ENCODE measurements around the gene LRRC7. TPM values are rescaled to one million over a fixed set of nuclear protein-coding genes. Genes with fewer than 3 reads are reported as not detected.

Gene LRRC7
- total and polyA plus RNA-seq, 2 donors (not counting 1 experiment from before 2014, with no cell fraction given): 0.03 TPM; not detected in 1

- H3K27me3 ChIP-seq (ENCODE audit: control insufficient read depth, insufficient read depth, low read length): no peaks in the 10 kb centered on the region
- H3K4me3 ChIP-seq (replicated peaks in 1 of 4; ENCODE audit: control extremely low read depth in 1 of 4, insufficient read depth in 1 of 4, low read depth in 3 of 4, low read length in 4 of 4): no peak overlapping the region
- no peaks in the 10 kb centered on the region for H3K36me3 ChIP-seq (ENCODE audit: control insufficient read depth, insufficient read depth, low read length)
- H3K79me2 ChIP-seq (ENCODE audit: control insufficient read depth, insufficient read depth, low read length): no peaks in the 10 kb centered on the region
- peak; percentile 21 to 30 for DNase-seq (ENCODE audit: low read depth in 2 of 2)
- H3K4me1 ChIP-seq (ENCODE audit: control insufficient read depth, extremely low read depth, insufficient read depth, low read length): peaks cover 10% of the 10 kb centered on the region
- no peak overlapping the region for H3K27ac ChIP-seq (ENCODE audit: insufficient read depth, low read length)
- no peak for TF ChIP-seq EZH2 (IDR thresholded peaks at IDR 0.05; ENCODE audit: low read length, missing control alignments)
- TF ChIP-seq CTCF (conservative IDR thresholded peaks at IDR 0.05 in 1 of 2, IDR thresholded peaks at IDR 0.05 in 1 of 2; ENCODE audit: low read depth in 1 of 2, low read length in 2 of 2): no peak
- H3K4me2 ChIP-seq (ENCODE audit: extremely low read depth, insufficient read depth, low read length): no peak overlapping the region
- H3K9me3 ChIP-seq (ENCODE audit: control insufficient read depth, insufficient read depth, low read depth, low read length): no peaks in the 10 kb centered on the region
- no peaks in the 10 kb centered on the region for H4K20me1 ChIP-seq (ENCODE audit: control insufficient read depth, extremely low read depth, insufficient read depth, low read length)
- H2AFZ ChIP-seq (ENCODE audit: low read length): no peak overlapping the region
- no peak overlapping the region for H3K9ac ChIP-seq (ENCODE audit: insufficient read depth, low read length)
These were observed 480.8 kb downstream of the LRRC7 start for GRCh38 chr1:70048336-70049094.

GRCh38 chr1:70051926-70052325 lies 484.2 kb downstream of the LRRC7 start:
- Histone ChIP-seq H3K27ac (ENCODE audit: insufficient read depth, low read length) (no peak overlapping the region), H3K9ac (ENCODE audit: insufficient read depth, low read length) (no peak overlapping the region), H4K20me1 (ENCODE audit: control insufficient read depth, extremely low read depth, insufficient read depth, low read length) (no peaks in the 10 kb centered on the region), H3K79me2 (ENCODE audit: control insufficient read depth, insufficient read depth, low read length) (no peaks in the 10 kb centered on the region), H3K4me1 (ENCODE audit: control insufficient read depth, extremely low read depth, insufficient read depth, low read length) (no peaks in the 10 kb centered on the region), H3K36me3 (ENCODE audit: control insufficient read depth, insufficient read depth, low read length) (no peaks in the 10 kb centered on the region), H3K4me2 (ENCODE audit: extremely low read depth, insufficient read depth, low read length) (no peak overlapping the region), H3K4me3 (replicated peaks in 1 of 4; ENCODE audit: control extremely low read depth in 1 of 4, insufficient read depth in 1 of 4, low read depth in 3 of 4, low read length in 4 of 4) (no peak overlapping the region), H3K27me3 (ENCODE audit: control insufficient read depth, insufficient read depth, low read length) (no peaks in the 10 kb centered on the region), H2AFZ (ENCODE audit: low read length) (no peak overlapping the region), H3K9me3 (ENCODE audit: control insufficient read depth, insufficient read depth, low read depth, low read length) (no peaks in the 10 kb centered on the region)
- no peak for TF ChIP-seq CTCF (conservative IDR thresholded peaks at IDR 0.05 in 1 of 2, IDR thresholded peaks at IDR 0.05 in 1 of 2; ENCODE audit: low read depth in 1 of 2, low read length in 2 of 2)
- no peak for DNase-seq (ENCODE audit: low read depth in 2 of 2)

GRCh38 chr1:70057500-70057899 lies 489.8 kb downstream of the LRRC7 start:
- H3K4me1 ChIP-seq (ENCODE audit: control insufficient read depth, extremely low read depth, insufficient read depth, low read length): no peaks in the 10 kb centered on the region
- peak in 1 of 2 donors; percentile 11 for DNase-seq (ENCODE audit: low read depth in 2 of 2)
- TF ChIP-seq CTCF (conservative IDR thresholded peaks at IDR 0.05 in 1 of 2, IDR thresholded peaks at IDR 0.05 in 1 of 2; ENCODE audit: low read depth in 1 of 2, low read length in 2 of 2): no peak
- TF ChIP-seq EZH2 (IDR thresholded peaks at IDR 0.05; ENCODE audit: low read length, missing control alignments): no peak

More at GRCh38 chr1:70057500-70057899, 489.8 kb downstream of the LRRC7 start:
- H3K4me2 ChIP-seq (ENCODE audit: extremely low read depth, insufficient read depth, low read length): no peak overlapping the region
- no peaks in the 10 kb centered on the region for H3K79me2 ChIP-seq (ENCODE audit: control insufficient read depth, insufficient read depth, low read length)
- H3K9me3 ChIP-seq (ENCODE audit: control insufficient read depth, insufficient read depth, low read depth, low read length): no peaks in the 10 kb centered on the region
- H4K20me1 ChIP-seq (ENCODE audit: control insufficient read depth, extremely low read depth, insufficient read depth, low read length): no peaks in the 10 kb centered on the region
- no peaks in the 10 kb centered on the region for H3K36me3 ChIP-seq (ENCODE audit: control insufficient read depth, insufficient read depth, low read length)
- no peak overlapping the region for H3K27ac ChIP-seq (ENCODE audit: insufficient read depth, low read length)
- H3K4me3 ChIP-seq (replicated peaks in 1 of 4; ENCODE audit: control extremely low read depth in 1 of 4, insufficient read depth in 1 of 4, low read depth in 3 of 4, low read length in 4 of 4): no peak overlapping the region
- H3K27me3 ChIP-seq (ENCODE audit: control insufficient read depth, insufficient read depth, low read length): no peaks in the 10 kb centered on the region
- no peak overlapping the region for H3K9ac ChIP-seq (ENCODE audit: insufficient read depth, low read length)
- no peak overlapping the region for H2AFZ ChIP-seq (ENCODE audit: low read length)

Data from fibroblast of lung (primary cell).